Esophagus muscularis mucosa (tissue), 4 donors: ENCODE results near the gene HEPHL1.

Experiments
- CTCF ChIP-seq, 3 experiments: fragments of 200-600 bp in 2 of 3; fragments of 450-650 bp in 1 of 3; sonication (generic) in 2 of 3; IDR thresholded peaks; one replicate each; pipeline ENCODE4 v1.5.1; 2017 to 2019; ENCODE audit warnings: antibody characterized with exemption in 3 of 3, mild to moderate bottlenecking in 2 of 3, moderate library complexity in 1 of 3
- EP300 ChIP-seq: sonication (generic); formaldehyde crosslinking; IDR thresholded peaks from one replicate; pipeline ENCODE4 v1.6.1; 2017; ENCODE audit warnings: antibody characterized with exemption
- POLR2A ChIP-seq: fragments of 450-650 bp; IDR thresholded peaks from one replicate; pipeline ENCODE4 v1.6.1; 2017; ENCODE audit warnings: antibody characterized with exemption, moderate library complexity, mild to moderate bottlenecking, low read depth
- POLR2AphosphoS5 ChIP-seq, 2 donors: sonication (generic); formaldehyde crosslinking; IDR thresholded peaks; one replicate each; pipeline ENCODE4 v1.6.1; 2017; ENCODE audit warnings: antibody characterized with exemption in 2 of 2

- TF ChIP-seq CTCF (IDR thresholded peaks at IDR 0.05): no peak
- no peak for TF ChIP-seq POLR2A
- TF ChIP-seq POLR2AphosphoS5 (IDR thresholded peaks at IDR 0.05): no peak
- TF ChIP-seq EP300: no peak
Measured at GRCh38 chr11:94089341-94089740, 68.2 kb downstream of the HEPHL1 start.
